Stimulated activated CD8-positive, alpha-beta memory T cell treated with anti-CD3 and anti-CD28 coated beads, Interleukin-15, amount 100 ng/mL, for 24 hours (primary cell): ENCODE measurements around the gene SRM.
"Not testable (repeated sequence)": the region's sequence is repeated elsewhere in the genome, so short reads cannot be mapped to it uniquely, and the experiment has no call there.

Experiments
- DNase-seq: peaks from one replicate; pipeline ENCODE4 v3.0.0-alpha.2; 2020; ENCODE audit warnings: low read depth

SRM gene

GRCh38 chr1:11044849-11045427, 14.9 kb downstream of the SRM start:
- DNase-seq, result no peak

DNA sequence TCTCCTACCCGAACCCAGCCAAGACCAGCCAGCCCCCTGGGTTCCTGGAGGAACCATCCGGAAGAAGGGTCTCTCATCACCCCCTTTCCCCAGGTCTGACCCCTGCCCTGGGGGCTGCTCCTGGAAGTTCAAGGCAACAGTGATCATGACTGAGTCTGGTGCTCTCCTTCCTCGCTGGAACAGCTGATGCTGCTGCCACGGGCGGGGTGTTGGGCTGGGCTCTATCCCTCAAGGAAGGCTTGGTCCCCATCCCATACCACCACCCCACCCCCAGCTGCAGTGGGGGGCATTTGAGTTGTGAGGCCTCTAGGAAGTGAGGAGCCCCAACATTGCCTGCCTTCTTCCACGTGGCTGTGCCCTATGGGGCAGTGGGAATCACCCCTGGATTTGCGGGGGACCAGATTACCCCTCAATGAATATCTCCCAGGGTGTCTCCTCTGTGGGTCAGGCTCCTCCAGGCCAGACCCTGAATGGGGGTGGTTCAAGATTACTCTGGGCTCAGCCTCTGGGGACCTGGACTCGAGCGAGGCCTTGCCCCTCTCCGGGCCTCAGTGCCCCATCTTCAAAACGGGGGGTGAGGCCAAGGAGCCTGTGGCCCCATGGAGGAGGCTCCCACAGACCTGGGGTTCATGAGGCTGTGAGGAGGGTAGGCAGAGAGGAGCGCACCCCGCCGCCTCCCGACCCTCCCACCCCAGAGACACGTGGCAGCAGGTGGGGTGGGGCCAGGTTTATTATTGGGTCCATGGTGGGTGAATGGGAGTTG, 15.6 kb downstream of the SRM start:
- DNase-seq, result no peak

DNA sequence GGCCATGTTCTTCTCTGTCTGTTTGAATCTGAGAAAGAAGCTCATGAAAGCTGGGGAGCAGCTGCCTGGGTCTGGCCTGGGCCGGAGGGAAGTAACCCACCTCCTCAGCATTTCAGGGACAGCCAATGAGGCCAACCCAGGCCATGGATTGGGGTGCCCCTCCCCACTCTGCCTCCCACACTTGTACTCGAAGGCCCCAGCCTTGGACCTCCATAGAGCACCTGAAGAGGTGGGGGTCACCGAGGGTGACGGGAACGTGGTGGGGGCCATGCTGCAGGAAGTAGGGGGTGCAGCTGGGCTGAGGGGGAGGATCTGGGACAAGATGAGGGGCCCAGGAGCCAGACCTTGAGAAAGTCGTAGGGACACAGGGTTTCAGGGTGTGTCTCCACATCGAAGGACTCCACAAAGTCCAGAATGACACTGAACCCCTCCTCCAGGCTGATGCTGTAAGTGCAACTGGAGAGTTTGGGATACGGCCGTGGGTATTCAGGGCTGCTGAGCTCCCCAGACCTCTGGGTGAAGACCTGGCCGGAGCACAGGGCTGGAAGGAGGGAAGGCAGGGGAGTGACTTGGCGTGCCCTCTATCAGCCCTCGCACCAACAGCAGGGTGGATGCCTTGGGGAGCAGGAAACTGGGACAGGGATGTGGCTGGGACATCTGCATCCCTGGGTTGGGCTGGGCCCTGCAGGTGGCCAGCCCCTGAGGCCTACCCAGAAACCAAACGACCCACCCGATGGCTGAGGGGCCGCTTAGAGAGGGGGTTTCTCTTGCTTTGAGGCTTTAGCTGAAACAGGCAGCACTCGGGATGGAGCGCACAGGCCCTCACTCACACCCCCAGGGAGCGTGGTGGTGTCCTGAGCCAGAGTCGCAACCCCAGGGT, 16.6 kb downstream of the SRM start:
- DNase-seq, result no peak

DNA sequence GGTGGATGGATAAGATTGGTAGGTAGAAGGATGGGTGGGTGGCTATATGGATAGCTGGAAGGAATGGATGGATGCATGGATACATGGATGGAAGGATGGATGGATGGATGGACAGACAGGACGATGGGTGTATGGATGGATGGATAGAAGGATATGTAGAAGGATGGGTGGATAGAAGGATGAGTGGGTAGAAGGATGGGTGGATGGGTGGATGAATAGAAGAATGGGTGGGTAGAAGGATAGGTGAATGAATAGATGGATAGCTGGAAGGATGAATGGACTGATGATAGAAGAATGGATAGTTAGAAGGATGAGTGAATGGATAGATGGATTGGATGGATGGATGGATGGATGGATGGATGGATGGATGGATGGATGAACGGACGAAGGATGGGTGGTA, 17.8 kb downstream of the SRM start:
- DNase-seq, result no peak

DNA sequence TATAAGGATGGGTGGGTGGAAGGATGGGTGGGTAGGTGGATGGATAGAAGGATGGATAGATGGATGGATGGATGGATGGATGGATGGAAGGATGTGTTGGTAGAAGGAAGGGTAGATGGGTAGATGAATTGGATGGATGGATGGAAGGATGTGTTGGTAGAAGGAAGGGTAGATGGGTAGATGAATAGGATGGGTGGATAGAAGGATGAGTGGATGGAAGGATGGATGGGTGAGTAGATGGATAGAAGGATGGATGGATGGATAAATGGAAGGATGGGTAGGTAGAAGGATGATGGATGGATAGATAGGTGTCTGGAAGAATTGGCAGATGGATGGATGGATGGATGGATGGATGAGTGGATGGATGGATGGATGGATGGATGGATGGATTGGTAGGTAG, 18.8 kb downstream of the SRM start:
- DNase-seq, result no peak

DNA sequence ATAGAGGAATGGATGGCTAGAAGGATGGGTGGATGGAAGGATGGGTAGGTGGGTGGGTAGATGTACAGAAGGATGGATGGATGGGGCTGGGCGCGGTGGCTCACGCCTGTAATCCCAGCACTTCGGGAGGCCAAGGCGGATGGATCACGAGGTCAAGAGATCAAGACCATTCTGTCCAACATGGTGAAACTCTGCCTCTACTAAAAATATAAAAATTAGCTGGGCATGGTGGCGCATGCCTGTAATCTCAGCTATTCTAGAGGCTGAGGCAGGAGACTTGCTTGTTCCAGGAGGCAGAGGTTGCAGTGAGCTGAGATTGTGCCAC, 19.8 kb downstream of the SRM start:
- DNase-seq, result not testable (repeated sequence)

GRCh38 chr1:11039351-11040104, 20.3 kb downstream of the SRM start:
- no peak for DNase-seq

GRCh38 chr1:11037740-11038182, 22.1 kb downstream of the SRM start:
- peak; percentile 88 for DNase-seq

- DNase-seq, result not testable (repeated sequence)
Observed at GRCh38 chr1:11037019-11037739, 22.6 kb downstream of the SRM start.

DNA sequence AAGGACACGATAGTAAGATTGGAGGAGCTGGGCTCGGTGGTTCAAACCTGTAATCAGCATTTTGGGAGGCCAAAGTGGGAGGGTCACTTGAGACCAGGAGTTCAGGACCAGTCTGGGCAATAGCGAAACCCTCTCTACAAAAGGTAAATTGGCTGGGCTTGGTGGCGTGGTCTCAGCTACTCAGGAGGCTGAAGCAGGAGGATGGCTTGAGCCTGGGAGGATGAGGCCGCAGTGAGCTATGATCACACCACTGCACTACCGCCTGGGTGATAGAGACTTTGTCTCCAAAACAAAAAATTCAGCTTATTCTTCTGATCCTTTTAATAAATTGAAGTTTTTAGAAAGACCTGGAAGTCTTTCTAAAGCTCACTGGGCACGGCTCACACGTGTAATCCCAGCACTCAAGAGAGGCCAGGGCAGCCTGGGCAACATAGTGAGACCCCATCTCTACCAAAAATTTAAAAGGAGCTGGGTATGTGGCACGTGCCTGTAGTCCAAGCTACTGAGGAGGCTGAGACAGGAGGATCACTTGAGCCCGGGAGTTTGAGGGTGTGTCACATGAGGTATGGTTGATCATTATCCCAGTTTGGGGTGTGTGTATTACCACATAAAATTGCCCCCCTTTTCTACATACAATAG, 28.1 kb downstream of the SRM start:
- no peak for DNase-seq

GRCh38 chr1:11030865-11031264, 29.0 kb downstream of the SRM start:
- no peak for DNase-seq

DNA sequence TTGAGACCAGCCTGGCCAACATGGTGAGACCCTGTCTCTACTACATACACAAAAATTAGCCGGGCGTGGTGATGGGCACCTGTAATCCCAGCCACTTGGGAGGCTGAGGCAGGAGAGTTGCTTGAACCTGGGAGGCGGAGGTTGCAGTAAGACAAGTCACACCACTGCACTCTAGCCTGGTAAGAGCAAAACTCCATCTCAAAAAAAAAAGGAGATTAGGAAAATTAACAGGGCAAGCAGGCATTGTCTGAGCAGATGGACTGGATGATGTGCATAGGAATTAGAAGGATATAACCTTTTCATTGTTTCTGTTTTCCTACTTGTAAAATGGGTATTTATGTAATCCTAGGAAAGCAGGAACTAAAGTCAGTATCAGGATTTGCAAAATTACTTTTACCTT, 31.8 kb downstream of the SRM start:
- no peak for DNase-seq

GRCh38 chr1:11027316-11027715, 32.5 kb downstream of the SRM start:
- no peak for DNase-seq

DNA sequence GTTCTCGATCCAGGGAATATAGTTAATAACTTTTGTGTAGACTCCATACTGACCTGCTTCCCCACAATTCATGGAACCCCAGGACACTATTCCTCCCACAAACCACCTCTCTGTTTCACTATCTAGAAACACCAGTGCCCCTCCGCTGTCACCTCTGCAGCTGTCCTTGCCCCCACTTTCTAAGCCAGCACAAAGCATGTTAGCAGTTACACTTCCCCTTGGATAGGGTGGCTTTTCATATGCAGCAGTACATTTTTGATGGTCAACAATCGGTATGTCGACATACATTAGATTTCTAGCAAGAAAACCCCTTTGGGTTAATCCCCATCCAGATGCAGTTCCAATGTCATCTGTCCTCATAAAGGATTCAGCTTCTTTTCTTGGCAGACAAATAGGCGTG, 32.9 kb downstream of the SRM start:
- no peak for DNase-seq

GRCh38 chr1:11026052-11026451, 33.8 kb downstream of the SRM start:
- no peak for DNase-seq

DNA sequence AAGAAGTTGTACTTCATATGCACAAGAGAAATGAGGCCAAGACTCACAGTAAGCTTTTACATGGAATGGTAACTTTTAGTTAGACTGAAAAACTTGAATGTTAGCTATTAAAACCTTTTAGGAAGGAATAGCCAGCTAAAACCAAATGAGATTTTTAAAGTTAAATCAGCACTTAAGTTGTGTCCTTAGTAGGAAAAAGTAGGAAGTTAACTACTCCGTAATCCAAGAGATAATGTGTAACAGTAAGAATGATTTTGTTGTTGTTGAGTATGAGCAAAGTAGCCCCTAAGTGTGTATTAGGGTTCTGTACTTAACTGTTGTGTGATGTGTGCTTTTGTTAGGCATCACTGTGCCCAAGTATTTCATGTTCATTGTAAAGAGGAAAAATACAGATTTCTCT, 34.2 kb downstream of the SRM start:
- DNase-seq, result no peak

DNA sequence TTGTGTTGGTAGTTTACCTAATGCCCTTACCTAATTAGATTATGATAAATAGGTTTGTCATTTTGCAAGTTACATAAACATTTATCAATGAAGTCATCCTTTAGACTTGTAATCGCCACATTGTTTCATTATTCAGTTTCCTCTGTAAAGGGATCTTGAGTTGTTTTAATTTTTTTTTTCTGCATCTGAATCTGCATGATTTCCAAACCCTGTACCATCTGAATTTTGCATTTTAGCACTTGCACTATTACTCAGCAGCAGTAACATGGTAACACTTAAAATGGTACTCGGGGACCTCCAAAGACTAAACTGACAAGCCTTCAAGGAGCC, 35.0 kb downstream of the SRM start:
- DNase-seq, result no peak

GRCh38 chr1:11024154-11024873, 35.5 kb downstream of the SRM start:
- no peak for DNase-seq

GRCh38 chr1:11023201-11023600, 36.6 kb downstream of the SRM start:
- DNase-seq, result no peak

GRCh38 chr1:11019971-11020370, 39.8 kb downstream of the SRM start:
- DNase-seq, result no peak

DNA sequence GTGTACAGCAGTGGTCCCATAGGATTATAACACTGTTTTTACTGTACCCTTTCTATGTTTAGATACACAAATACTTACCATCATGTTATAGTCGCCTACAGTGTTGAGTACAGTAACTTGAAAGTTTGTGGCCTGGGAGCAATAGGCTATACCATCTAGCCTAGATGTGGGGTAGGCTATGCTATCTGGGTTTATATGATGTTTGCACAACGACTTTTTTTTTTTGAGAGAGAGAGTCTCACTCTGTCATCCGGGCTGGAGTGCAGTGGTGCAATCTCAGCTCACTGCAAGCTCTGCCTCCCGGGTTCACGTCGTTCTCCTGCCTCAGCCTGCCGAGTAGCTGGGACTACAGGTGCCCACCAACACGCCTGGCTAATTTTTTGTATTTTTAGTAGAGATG, 40.5 kb downstream of the SRM start:
- DNase-seq, result not testable (repeated sequence)
